HCT116 (cell line): ENCODE data around the gene ST3GAL5.

Experiments used
- EZH2 ChIP-seq: fragments of 200-600 bp; sonication (generic); IDR thresholded peaks from 2 replicates; pipeline ENCODE4 v1.6.1; 2017; ENCODE audit warnings: antibody characterized with exemption, mixed run types
- JUND ChIP-seq: IDR thresholded peaks from 2 replicates; pipeline ENCODE4 v1.6.1; 2012
- POLR2A ChIP-seq: IDR thresholded peaks from 2 replicates; pipeline ENCODE4 v1.7.0; 2011; ENCODE audit warnings: borderline replicate concordance; ENCODE audit not compliant: insufficient read depth, insufficient read length; ENCODE audit errors: extremely low read depth
- SRF ChIP-seq: IDR thresholded peaks from 2 replicates; pipeline ENCODE4 v1.6.1; 2012; ENCODE audit warnings: low read depth
- ZNF274 ChIP-seq: fragments of 200-500 bp; sonication (Bioruptor generic); IDR thresholded peaks from 2 replicates; pipeline ENCODE4 v1.6.1; 2014; ENCODE audit warnings: mild to moderate bottlenecking, low read depth, low read length, inconsistent platforms
- TF ChIP-seq, protein P1 (sequence below), 3 experiments: fragments of 200-600 bp in 1 of 3; sonication (generic) in 1 of 3; IDR thresholded peaks in 2 of 3; conservative IDR thresholded peaks in 1 of 3; 2 replicates each; pipeline ENCODE4 v1.5.1; 2012 to 2017; ENCODE audit warnings: low read depth in 2 of 3, low read length in 2 of 3, antibody characterized with exemption in 1 of 3, borderline replicate concordance in 1 of 3, control low read depth in 1 of 3, mild to moderate bottlenecking in 1 of 3, mixed read lengths in 1 of 3, mixed run types in 1 of 3, moderate library complexity in 1 of 3; ENCODE audit not compliant: insufficient read depth in 1 of 3
- TF ChIP-seq, protein P2 (sequence below): IDR thresholded peaks from 2 replicates; pipeline ENCODE4 v1.6.1; 2011; ENCODE audit warnings: mild to moderate bottlenecking, low read length, moderate library complexity; ENCODE audit not compliant: insufficient replicate concordance; ENCODE audit errors: extremely low read depth

DNA sequence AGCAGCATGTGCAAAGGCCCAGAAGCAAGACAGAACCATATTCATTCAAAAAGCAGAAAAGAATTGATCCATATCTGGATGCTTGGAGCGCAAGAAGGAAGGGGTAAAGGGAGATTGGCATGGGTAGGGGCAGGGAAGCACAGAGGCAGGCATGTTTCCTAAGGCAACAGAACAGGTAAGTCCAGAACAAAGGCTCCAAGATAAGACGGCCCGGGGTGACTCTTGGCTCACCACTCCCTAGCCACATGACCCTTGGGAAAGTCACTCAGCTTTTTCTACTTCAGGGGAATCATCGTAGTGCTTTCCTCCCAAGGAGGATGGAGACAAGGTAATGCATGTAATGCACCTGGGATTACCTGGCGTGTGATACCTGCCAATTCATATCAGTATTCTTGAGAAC is 37.7 kb upstream of the ST3GAL5 start:
- TF ChIP-seq, protein P1, sequence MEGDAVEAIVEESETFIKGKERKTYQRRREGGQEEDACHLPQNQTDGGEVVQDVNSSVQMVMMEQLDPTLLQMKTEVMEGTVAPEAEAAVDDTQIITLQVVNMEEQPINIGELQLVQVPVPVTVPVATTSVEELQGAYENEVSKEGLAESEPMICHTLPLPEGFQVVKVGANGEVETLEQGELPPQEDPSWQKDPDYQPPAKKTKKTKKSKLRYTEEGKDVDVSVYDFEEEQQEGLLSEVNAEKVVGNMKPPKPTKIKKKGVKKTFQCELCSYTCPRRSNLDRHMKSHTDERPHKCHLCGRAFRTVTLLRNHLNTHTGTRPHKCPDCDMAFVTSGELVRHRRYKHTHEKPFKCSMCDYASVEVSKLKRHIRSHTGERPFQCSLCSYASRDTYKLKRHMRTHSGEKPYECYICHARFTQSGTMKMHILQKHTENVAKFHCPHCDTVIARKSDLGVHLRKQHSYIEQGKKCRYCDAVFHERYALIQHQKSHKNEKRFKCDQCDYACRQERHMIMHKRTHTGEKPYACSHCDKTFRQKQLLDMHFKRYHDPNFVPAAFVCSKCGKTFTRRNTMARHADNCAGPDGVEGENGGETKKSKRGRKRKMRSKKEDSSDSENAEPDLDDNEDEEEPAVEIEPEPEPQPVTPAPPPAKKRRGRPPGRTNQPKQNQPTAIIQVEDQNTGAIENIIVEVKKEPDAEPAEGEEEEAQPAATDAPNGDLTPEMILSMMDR (IDR thresholded peaks at IDR 0.05 in 2 of 3, conservative IDR thresholded peaks at IDR 0.05 in 1 of 3; ENCODE audit: borderline replicate concordance in 1 of 3, insufficient read depth in 1 of 3, low read depth in 2 of 3, low read length in 2 of 3) = no peak
- TF ChIP-seq JUND (no peak), POLR2A (no peak), ZNF274 (no peak), SRF (no peak), EZH2 (no peak)
- TF ChIP-seq, protein P2, sequence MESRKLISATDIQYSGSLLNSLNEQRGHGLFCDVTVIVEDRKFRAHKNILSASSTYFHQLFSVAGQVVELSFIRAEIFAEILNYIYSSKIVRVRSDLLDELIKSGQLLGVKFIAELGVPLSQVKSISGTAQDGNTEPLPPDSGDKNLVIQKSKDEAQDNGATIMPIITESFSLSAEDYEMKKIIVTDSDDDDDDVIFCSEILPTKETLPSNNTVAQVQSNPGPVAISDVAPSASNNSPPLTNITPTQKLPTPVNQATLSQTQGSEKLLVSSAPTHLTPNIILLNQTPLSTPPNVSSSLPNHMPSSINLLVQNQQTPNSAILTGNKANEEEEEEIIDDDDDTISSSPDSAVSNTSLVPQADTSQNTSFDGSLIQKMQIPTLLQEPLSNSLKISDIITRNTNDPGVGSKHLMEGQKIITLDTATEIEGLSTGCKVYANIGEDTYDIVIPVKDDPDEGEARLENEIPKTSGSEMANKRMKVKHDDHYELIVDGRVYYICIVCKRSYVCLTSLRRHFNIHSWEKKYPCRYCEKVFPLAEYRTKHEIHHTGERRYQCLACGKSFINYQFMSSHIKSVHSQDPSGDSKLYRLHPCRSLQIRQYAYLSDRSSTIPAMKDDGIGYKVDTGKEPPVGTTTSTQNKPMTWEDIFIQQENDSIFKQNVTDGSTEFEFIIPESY = no peak
